DND-41 (cell line): Measurements from ENCODE around the gene OSBPL9.

Source experiments
- ATAC-seq: fragments of 200-7000 bp; cut with Tn5 transposase; 3 replicates; pipeline ENCODE4 v1.9.1; 2021; ENCODE audit warnings: low read depth; ENCODE audit not compliant: insufficient read depth
- DNase-seq: peaks from one replicate; pipeline ENCODE4 v3.0.0-alpha.2; 2020
- H2AFZ ChIP-seq: 2 replicates; pipeline ENCODE4 v1.6.0; 2012; ENCODE audit warnings: low read depth, low read length
- H3K27ac ChIP-seq: 2 replicates; pipeline ENCODE4 v1.5.1; 2012; ENCODE audit warnings: low read length, inconsistent platforms
- H3K27me3 ChIP-seq: fragments of 200-600 bp; sonication (generic); 2 replicates; pipeline ENCODE4 v1.6.0; 2012; ENCODE audit warnings: low read length, mild to moderate bottlenecking, inconsistent platforms; ENCODE audit not compliant: insufficient read depth, poor library complexity
- H3K36me3 ChIP-seq: 2 replicates; pipeline ENCODE4 v1.5.1; 2012; ENCODE audit warnings: low read length, inconsistent platforms; ENCODE audit not compliant: insufficient read depth
- H3K4me1 ChIP-seq: 2 replicates; pipeline ENCODE4 v1.5.1; 2012; ENCODE audit warnings: mild to moderate bottlenecking, low read length; ENCODE audit not compliant: insufficient read depth
- H3K4me2 ChIP-seq: 2 replicates; pipeline ENCODE4 v1.6.0; 2012; ENCODE audit warnings: mild to moderate bottlenecking, moderate library complexity, low read length, inconsistent platforms; ENCODE audit not compliant: insufficient read depth
- H3K4me3 ChIP-seq, 2 experiments: fragments of 200-600 bp in 1 of 2; shearing (Covaris generic) in 1 of 2; 2 replicates each; pipeline ENCODE4 v1.5.1; 2012 to 2016; ENCODE audit warnings: inconsistent platforms in 2 of 2, low read length in 2 of 2, mild to moderate bottlenecking in 2 of 2, low read depth in 1 of 2, moderate library complexity in 1 of 2
- H3K79me2 ChIP-seq: 2 replicates; pipeline ENCODE4 v1.6.0; 2012; ENCODE audit warnings: low read length, inconsistent platforms; ENCODE audit not compliant: insufficient read depth
- H3K9ac ChIP-seq: 2 replicates; pipeline ENCODE4 v1.6.0; 2012; ENCODE audit warnings: low read depth, mild to moderate bottlenecking, inconsistent platforms, low read length, moderate library complexity
- H3K9me3 ChIP-seq: 2 replicates; pipeline ENCODE4 v1.5.1; 2012; ENCODE audit warnings: low read length, moderate library complexity, mild to moderate bottlenecking, inconsistent platforms; ENCODE audit not compliant: insufficient read depth, severe bottlenecking
- H4K20me1 ChIP-seq: 2 replicates; pipeline ENCODE4 v1.6.0; 2012; ENCODE audit warnings: low read length; ENCODE audit not compliant: insufficient read depth
- EZH2 ChIP-seq: IDR thresholded peaks from 3 replicates; pipeline ENCODE4 v1.6.1; 2012; ENCODE audit warnings: borderline replicate concordance, low read depth, mild to moderate bottlenecking, moderate library complexity, low read length, inconsistent platforms; ENCODE audit not compliant: severe bottlenecking
- TF ChIP-seq, protein P1 (sequence below): IDR thresholded peaks from 2 replicates; pipeline ENCODE4 v1.5.1; 2012; ENCODE audit warnings: borderline replicate concordance, low read length, moderate library complexity, mild to moderate bottlenecking; ENCODE audit not compliant: poor library complexity, severe bottlenecking; ENCODE audit errors: extremely low read depth

The OSBPL9 gene

DNA sequence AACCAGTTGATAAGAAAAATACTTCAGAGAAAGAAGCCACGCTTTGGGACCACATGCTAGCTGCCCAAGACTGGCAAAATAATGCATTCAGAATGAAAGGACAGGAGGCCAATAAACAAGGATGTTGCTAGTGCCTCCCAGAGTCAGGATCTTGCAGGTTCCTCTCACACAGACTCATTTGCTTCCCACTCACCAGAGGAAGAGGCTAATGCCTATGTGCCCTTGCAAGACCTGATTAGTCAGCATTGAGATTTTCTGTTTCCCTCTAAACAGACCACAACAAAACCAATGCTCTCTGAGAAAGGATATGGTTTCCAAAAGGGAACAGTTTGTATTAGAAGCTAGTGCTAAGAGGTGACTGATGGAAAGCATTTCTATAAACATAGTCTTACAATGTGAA, 176.0 kb downstream of the OSBPL9 start:
- Histone ChIP-seq H2AFZ (no peak overlapping the region), H3K79me2 (no peaks in the 10 kb centered on the region), H3K4me2 (no peak overlapping the region), H4K20me1 (no peaks in the 10 kb centered on the region), H3K27ac (no peak overlapping the region), H3K27me3 (no peaks in the 10 kb centered on the region), H3K36me3 (peaks cover 87% of the 10 kb centered on the region), H3K9ac (no peak overlapping the region), H3K9me3 (no peaks in the 10 kb centered on the region), H3K4me3 (no peak overlapping the region), H3K4me1 (no peaks in the 10 kb centered on the region)
- no peak for DNase-seq
- peak; percentile 46 for ATAC-seq
- TF ChIP-seq, protein P1, sequence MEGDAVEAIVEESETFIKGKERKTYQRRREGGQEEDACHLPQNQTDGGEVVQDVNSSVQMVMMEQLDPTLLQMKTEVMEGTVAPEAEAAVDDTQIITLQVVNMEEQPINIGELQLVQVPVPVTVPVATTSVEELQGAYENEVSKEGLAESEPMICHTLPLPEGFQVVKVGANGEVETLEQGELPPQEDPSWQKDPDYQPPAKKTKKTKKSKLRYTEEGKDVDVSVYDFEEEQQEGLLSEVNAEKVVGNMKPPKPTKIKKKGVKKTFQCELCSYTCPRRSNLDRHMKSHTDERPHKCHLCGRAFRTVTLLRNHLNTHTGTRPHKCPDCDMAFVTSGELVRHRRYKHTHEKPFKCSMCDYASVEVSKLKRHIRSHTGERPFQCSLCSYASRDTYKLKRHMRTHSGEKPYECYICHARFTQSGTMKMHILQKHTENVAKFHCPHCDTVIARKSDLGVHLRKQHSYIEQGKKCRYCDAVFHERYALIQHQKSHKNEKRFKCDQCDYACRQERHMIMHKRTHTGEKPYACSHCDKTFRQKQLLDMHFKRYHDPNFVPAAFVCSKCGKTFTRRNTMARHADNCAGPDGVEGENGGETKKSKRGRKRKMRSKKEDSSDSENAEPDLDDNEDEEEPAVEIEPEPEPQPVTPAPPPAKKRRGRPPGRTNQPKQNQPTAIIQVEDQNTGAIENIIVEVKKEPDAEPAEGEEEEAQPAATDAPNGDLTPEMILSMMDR, result peak; percentile 3
- no peak for TF ChIP-seq EZH2

DNA sequence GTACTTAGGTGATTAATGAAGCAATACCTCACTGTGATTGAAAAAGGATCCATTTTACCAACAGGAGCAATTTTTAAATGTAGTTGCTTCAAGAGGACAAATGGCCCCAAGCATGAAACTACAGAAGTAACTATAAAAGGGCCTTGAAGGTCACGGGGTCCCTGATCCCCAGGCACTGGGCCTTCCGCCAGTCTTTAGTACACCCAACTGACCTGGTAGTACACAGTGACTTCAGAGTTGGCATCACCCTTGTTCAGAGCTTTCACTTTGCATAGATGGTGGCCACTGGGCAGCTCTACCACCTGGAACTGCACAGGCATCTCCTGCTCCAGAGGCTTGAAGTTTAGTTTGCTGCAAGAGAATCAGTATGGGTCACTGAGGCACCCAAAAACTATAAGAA, 177.4 kb downstream of the OSBPL9 start:
- H3K4me2 ChIP-seq, result no peak overlapping the region
- H3K9ac ChIP-seq, result no peak overlapping the region
- H3K4me3 ChIP-seq, result no peak overlapping the region
- no peaks in the 10 kb centered on the region for H4K20me1 ChIP-seq
- ATAC-seq, result no peak
- no peak for TF ChIP-seq EZH2
- TF ChIP-seq, protein P1, result no peak
- H3K9me3 ChIP-seq, result no peaks in the 10 kb centered on the region
- H3K27me3 ChIP-seq, result no peaks in the 10 kb centered on the region
- H3K27ac ChIP-seq, result no peak overlapping the region
- no peaks in the 10 kb centered on the region for H3K4me1 ChIP-seq
- H2AFZ ChIP-seq, result no peak overlapping the region
- H3K36me3 ChIP-seq, result peaks cover 84% of the 10 kb centered on the region
- no peaks in the 10 kb centered on the region for H3K79me2 ChIP-seq
- no peak for DNase-seq

DNA sequence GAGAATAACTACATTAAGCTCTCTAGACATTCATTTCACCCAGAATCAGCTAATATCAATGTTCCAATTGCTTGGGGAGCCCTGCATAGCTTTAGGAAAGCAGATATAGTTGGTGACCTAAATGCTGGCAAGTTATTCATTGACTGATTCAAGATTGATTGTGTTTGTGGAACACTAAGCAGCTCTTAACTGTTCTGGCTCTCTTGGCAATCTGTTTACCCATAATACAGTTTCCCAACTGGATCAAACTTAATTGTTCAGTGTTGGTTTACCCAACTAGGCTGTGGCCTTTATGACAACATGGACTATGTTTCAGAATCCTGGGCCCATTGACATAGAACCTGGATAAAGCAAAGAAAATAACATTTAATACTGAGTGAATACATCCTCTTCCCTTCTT, 178.0 kb downstream of the OSBPL9 start:
- TF ChIP-seq, protein P1, result no peak
- no peak for TF ChIP-seq EZH2
- no peak overlapping the region for H3K4me2 ChIP-seq
- H3K27me3 ChIP-seq, result no peaks in the 10 kb centered on the region
- no peak overlapping the region for H3K4me3 ChIP-seq
- H3K27ac ChIP-seq, result no peak overlapping the region
- ATAC-seq (no peak), DNase-seq (no peak)
- no peaks in the 10 kb centered on the region for H3K4me1 ChIP-seq
- H3K36me3 ChIP-seq, result peaks cover 83% of the 10 kb centered on the region
- no peaks in the 10 kb centered on the region for H4K20me1 ChIP-seq
- no peak overlapping the region for H2AFZ ChIP-seq
- H3K9ac ChIP-seq, result no peak overlapping the region
- H3K79me2 ChIP-seq, result no peaks in the 10 kb centered on the region
- no peaks in the 10 kb centered on the region for H3K9me3 ChIP-seq

DNA sequence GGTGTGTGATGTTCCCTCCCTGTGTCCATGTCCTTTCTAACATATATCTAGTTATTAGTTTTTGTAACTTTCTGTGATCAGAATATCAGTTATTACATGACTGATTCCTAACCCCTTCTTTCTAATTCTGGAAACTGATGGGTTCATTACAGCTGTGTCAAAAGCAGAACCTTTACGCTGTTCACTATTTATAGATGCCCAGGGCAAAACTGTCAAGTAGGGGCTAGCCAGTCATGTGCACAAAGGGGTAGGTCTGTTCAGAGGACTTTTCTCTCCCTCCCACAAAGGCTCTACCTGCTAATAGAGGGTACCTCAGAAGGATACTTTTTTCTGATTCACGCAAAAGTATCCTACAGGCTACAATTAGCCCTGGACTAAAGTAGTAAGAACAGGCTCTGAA, 182.5 kb downstream of the OSBPL9 start:
- H3K9me3 ChIP-seq, result no peaks in the 10 kb centered on the region
- H4K20me1 ChIP-seq, result no peaks in the 10 kb centered on the region
- no peaks in the 10 kb centered on the region for H3K4me1 ChIP-seq
- DNase-seq (no peak), ATAC-seq (no peak)
- H2AFZ ChIP-seq, result no peak overlapping the region
- no peaks in the 10 kb centered on the region for H3K79me2 ChIP-seq
- no peak overlapping the region for H3K4me3 ChIP-seq
- no peak overlapping the region for H3K4me2 ChIP-seq
- no peaks in the 10 kb centered on the region for H3K27me3 ChIP-seq
- peaks cover 78% of the 10 kb centered on the region for H3K36me3 ChIP-seq
- H3K27ac ChIP-seq, result no peak overlapping the region
- TF ChIP-seq, protein P1, result no peak
- TF ChIP-seq EZH2, result no peak
- H3K9ac ChIP-seq, result no peak overlapping the region
